Fibroblast of villous mesenchyme (primary cell): ENCODE results near the gene AFAP1. TPM values are rescaled to one million over a fixed set of nuclear protein-coding genes. Genes with fewer than 3 reads are reported as not detected.

Experiments
- DNase-seq: peaks from one replicate; pipeline ENCODE4 v3.0.0-alpha.2; 2010; ENCODE audit warnings: low read depth
- H3K4me3 ChIP-seq: 2 replicates; pipeline ENCODE4 v1.5.1; 2011; ENCODE audit warnings: low read depth, mild to moderate bottlenecking, low read length
- total RNA-seq: library from RNA; depleted of rRNA; stranded (reverse); fragments of >200 nt; gene quantifications from 2 replicates; pipeline ENCODE4 v1.2.3, GENCODE V29; 2012
- TF ChIP-seq, protein P1 (sequence below): IDR thresholded peaks from 2 replicates; pipeline ENCODE4 v1.5.1; 2012; ENCODE audit warnings: low read depth, mild to moderate bottlenecking, low read length; ENCODE audit not compliant: insufficient read depth

Gene AFAP1
- total RNA-seq, 1 donor: 133 TPM

DNA sequence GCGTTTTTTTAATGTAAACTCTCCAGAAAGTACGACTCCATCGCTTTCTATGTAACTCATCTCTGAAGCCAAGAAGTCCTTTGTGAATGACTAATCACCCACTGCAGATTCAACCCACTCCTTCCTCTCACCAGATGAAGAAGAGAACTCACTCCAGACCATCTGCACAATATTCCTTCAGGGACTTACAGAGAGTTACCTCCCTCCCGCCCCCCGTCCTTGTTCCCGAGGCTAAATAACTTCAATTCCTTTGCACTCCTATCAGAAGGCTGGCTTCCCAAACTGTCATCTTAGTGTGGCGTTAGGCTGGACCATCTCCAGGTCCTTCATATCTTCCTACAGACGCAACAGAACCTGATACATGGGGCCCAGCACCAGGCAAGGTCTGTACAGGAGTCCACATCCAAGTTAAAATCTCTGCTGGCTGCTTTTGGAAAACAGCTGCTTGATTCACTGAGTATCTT, 82.4 kb downstream of the AFAP1 start:
- DNase-seq: peak; percentile 80
- TF ChIP-seq, protein P1, sequence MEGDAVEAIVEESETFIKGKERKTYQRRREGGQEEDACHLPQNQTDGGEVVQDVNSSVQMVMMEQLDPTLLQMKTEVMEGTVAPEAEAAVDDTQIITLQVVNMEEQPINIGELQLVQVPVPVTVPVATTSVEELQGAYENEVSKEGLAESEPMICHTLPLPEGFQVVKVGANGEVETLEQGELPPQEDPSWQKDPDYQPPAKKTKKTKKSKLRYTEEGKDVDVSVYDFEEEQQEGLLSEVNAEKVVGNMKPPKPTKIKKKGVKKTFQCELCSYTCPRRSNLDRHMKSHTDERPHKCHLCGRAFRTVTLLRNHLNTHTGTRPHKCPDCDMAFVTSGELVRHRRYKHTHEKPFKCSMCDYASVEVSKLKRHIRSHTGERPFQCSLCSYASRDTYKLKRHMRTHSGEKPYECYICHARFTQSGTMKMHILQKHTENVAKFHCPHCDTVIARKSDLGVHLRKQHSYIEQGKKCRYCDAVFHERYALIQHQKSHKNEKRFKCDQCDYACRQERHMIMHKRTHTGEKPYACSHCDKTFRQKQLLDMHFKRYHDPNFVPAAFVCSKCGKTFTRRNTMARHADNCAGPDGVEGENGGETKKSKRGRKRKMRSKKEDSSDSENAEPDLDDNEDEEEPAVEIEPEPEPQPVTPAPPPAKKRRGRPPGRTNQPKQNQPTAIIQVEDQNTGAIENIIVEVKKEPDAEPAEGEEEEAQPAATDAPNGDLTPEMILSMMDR: no peak
- H3K4me3 ChIP-seq: no peak overlapping the region

DNA sequence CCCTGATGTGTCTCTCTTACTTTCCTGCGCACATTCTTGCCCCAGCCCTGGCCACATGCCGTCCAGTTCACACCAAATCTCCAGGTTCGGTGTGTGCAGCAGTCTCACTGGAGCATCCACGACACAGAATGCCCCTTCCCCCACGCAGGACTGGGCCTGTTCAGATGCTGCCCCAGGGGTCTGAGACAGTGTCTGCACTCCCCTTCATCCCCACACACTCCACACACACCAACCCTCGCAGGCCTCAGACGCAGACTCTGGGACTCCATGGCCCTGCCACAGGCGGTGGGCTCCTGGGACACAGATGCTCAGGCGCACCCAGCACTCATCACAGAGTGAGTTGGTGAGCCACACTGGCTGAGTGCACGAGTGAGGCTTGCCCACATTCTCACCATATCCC, 83.9 kb downstream of the AFAP1 start:
- DNase-seq: no peak
- no peak overlapping the region for H3K4me3 ChIP-seq
- TF ChIP-seq, protein P1: no peak

DNA sequence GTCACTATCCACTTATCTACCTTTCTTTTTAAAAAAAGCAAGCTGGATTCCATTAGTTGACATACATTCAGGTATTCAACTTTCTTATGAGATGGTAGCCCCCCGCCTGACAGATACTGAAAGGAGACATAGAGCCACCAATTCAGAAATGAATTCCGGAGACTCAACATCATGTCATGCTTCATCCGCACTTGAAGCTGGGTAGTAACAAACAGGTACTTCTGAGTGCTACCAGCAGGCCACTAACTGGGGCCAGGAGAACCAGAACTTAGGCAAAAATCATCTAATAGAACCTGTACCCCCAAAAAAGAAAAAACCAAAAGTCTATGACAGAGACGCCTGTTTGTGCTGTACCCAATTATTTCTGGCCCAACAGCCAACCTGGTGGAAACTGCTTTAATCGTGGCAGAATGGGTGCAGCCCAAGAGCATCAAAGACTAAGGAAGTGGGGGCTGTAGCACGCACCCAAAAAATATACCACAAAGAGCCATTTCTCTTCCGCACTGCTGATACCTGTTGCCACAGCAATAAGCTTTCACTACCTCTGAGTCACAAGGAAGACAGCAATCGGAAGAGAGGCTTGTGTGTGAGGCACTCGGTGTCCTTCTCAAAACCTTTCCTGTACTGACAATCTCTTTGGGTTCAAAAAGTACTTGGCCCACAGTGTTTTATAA, 84.8 kb downstream of the AFAP1 start:
- H3K4me3 ChIP-seq: no peak overlapping the region
- DNase-seq: no peak
- TF ChIP-seq, protein P1: no peak

DNA sequence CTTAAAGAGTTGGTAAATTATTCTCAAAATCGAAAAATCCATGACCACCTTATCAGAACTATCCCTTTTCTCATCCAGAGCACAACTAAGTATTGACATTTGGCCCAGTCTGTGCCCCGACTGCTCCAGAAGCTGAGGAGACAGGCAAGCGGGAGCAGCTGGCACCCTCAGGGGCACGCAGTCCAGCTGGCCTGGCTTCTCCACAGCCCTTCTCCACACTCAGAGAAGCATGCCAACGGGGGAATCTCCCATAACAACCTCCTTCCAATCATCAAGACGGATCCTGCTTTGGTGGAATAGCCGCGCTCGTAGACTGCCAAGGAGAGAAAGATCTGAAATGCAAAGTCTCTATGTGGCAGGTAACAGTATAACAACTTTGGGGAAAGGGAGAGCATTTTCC, 85.4 kb downstream of the AFAP1 start:
- TF ChIP-seq, protein P1: no peak
- no peak for DNase-seq
- H3K4me3 ChIP-seq: no peak overlapping the region

DNA sequence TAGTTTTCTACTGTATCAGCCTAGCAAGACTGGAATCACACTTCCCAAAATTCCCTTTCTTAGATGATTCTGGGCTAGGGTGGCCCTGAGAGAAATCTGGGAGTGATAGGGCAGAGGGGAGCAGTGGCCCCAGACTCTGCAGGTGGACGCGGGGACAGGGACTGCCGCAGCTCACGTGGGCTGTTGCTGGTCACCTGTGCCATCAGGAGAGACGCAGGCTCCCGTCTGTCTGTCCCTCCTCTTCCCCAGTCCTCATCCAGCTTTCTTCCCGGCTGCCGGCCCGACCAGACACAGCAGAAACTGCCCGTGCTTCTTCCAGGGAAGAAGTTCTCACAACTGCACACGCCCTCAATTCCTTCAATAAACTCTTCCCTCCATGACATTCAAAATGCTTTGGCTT, 86.4 kb downstream of the AFAP1 start:
- H3K4me3 ChIP-seq: no peak overlapping the region
- DNase-seq: no peak
- TF ChIP-seq, protein P1: no peak

DNA sequence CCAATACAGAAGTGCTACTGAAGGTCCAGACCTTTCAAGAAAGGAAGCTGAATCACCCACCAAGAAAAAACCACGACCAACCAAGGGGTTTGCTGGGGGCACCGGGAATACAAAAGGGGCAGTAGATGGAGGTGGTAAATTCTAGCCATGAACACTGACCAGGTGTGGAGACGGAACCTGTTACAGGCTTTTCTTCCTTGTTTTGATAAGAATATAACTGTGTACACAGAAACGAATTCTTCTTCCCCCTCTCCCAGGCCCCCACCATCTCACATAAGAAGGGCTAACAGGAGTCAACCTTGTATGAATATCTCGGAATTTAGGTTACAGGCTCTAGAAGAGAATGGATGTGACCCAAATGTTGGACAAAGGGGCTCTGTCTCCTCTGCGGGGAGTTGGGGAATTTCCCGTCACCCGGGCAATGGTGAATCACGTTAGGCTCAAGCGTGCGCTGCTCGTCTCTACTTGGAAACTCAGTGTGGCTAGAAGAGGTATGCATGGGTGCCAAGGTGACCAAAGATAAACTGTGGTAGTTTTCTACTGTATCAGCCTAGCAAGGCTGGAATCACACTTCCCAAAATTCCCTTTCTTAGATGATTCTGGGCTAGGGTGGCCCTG, 87.0 kb downstream of the AFAP1 start:
- no peak for DNase-seq
- no peak overlapping the region for H3K4me3 ChIP-seq
- TF ChIP-seq, protein P1: no peak

DNA sequence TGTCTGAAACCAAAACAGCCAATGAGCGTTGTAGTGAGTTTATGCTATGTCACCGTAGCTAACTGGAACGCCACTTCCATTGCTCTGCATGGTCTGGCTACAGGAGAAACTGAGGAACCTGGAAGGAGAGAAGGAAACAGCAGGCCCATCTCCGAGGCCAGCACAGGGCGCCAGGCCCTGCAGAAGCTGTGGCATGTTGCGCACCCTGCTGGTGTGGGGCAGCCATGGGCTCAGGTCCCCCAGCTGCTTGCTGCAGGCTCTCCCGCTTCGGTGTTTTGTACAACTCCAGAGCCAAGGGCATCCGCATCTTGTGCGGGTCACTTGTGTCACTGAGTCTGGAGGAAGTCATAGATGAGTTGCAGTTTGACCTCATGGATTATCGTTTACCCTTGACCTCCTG, 89.2 kb downstream of the AFAP1 start:
- TF ChIP-seq, protein P1: peak; percentile 20
- no peak overlapping the region for H3K4me3 ChIP-seq
- DNase-seq: no peak
